ENCODE measurements around the gene JMJD4. TPM values are rescaled to one million over a fixed set of nuclear protein-coding genes. Genes with fewer than 3 reads are reported as not detected.
"Not testable (repeated sequence)": the region's sequence is repeated elsewhere in the genome, so short reads cannot be mapped to it uniquely, and the experiment has no call there.

JMJD4 gene
- total and polyA plus RNA-seq, 2 donors (not counting 3 experiments of a cell fraction or from before 2014, with no cell fraction given), result 17.3 to 31.2 TPM

DNA sequence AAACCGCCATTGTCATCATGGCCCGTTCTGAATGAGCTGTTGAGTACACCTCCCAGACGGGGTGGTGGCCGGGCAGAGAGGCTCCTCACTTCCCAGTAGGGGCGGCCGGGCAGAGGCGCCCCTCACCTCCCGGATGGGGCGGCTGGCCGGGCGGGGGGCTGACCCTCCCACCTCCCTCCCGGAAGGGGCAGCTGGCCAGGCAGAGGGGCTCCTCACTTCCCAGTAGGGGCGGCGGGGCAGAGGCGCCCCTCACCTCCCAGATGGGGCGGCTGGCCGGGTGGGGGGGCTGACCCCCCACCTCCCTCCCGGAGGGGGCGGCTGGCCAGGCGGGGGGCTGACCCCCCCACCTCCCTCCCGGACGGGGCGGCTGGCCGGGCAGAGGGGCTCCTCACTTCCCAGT is 24.6 kb downstream of the JMJD4 start:
- POLR2A ChIA-PET; FAIRE-seq; dilution Hi-C loops (cut with MboI; ENCODE audit: extremely low pct_ligation_motif_present, low sequenced_read_pairs): not testable (repeated sequence)

DNA sequence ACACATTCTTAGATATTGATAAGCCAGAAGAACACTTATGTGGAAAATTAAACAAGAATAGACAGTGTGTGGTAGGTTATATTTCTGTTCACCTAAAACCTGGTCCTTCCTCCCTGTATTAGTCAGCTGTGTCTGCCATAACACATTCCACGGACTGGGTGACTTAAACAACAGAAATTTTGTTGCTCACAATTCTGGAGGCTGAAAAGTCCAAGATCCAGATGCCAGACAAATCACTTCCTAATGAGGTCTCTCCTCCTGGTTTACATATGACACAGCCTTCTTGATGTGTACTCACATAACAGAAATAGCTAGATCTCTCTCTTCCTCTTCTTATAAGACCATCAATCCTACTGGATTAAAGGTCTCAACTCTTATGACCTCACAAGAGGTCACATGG is 25.7 kb downstream of the JMJD4 start:
- H3K4me1 ChIP-seq (ENCODE audit: control insufficient read depth, extremely low read depth, insufficient read depth, low read length), result no peaks in the 10 kb centered on the region
- H2AFZ ChIP-seq (ENCODE audit: low read depth, low read length), result no peak overlapping the region
- H3K9ac ChIP-seq (replicated peaks; ENCODE audit: extremely low read depth, insufficient read depth, low read length), result no peak overlapping the region
- H3K9me3 ChIP-seq (replicated peaks; ENCODE audit: control insufficient read depth, insufficient read depth, low read length), result no peaks in the 10 kb centered on the region
- POLR2A ChIA-PET, result no interaction called here
- no peak overlapping the region for H3K27ac ChIP-seq (ENCODE audit: insufficient read depth, low read depth, low read length)
- FAIRE-seq, result no peak
- BruUV-seq (replicated peaks), result no TSS peak
- DNase-seq (ENCODE audit: low read depth, low spot score), result no peak
- no peaks in the 10 kb centered on the region for H3K36me3 ChIP-seq (ENCODE audit: control insufficient read depth in 2 of 2, extremely low read depth in 1 of 2, insufficient read depth in 2 of 2, low read length in 2 of 2)
- H3K9me1 ChIP-seq (replicated peaks; ENCODE audit: control insufficient read depth, extremely low read depth, insufficient read depth, low read length), result no peaks in the 10 kb centered on the region
- H3K4me2 ChIP-seq (ENCODE audit: insufficient read depth, low read length), result no peak overlapping the region
- no peaks in the 10 kb centered on the region for H3K79me2 ChIP-seq (ENCODE audit: control insufficient read depth, insufficient read depth, low read length)
- H3K4me3 ChIP-seq (replicated peaks in 1 of 3; ENCODE audit: insufficient read depth in 1 of 3, low read depth in 1 of 3, low read length in 3 of 3), result no peak overlapping the region
- CTCF ChIA-PET, result no interaction called here
- H4K20me1 ChIP-seq (replicated peaks; ENCODE audit: control insufficient read depth, extremely low read depth, insufficient read depth, low read length), result no peaks in the 10 kb centered on the region
- TF ChIP-seq, protein P1, sequence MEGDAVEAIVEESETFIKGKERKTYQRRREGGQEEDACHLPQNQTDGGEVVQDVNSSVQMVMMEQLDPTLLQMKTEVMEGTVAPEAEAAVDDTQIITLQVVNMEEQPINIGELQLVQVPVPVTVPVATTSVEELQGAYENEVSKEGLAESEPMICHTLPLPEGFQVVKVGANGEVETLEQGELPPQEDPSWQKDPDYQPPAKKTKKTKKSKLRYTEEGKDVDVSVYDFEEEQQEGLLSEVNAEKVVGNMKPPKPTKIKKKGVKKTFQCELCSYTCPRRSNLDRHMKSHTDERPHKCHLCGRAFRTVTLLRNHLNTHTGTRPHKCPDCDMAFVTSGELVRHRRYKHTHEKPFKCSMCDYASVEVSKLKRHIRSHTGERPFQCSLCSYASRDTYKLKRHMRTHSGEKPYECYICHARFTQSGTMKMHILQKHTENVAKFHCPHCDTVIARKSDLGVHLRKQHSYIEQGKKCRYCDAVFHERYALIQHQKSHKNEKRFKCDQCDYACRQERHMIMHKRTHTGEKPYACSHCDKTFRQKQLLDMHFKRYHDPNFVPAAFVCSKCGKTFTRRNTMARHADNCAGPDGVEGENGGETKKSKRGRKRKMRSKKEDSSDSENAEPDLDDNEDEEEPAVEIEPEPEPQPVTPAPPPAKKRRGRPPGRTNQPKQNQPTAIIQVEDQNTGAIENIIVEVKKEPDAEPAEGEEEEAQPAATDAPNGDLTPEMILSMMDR (IDR thresholded peaks at IDR 0.05; ENCODE audit: extremely low read depth in 1 of 2, insufficient read depth in 1 of 2, low read depth in 1 of 2, low read length in 2 of 2), result no peak
- TF ChIP-seq JUN (IDR thresholded peaks at IDR 0.05; ENCODE audit: borderline replicate concordance, insufficient read depth, insufficient read length, low read depth) (no peak), MYC (IDR thresholded peaks at IDR 0.05; ENCODE audit: low read depth, low read length) (no peak), GATA2 (IDR thresholded peaks at IDR 0.05; ENCODE audit: insufficient read depth, insufficient read length, low read depth, low read length) (no peak), POLR2AphosphoS5 (IDR thresholded peaks at IDR 0.05; ENCODE audit: insufficient read depth, low read depth, low read length) (no peak), EZH2 (IDR thresholded peaks at IDR 0.05; ENCODE audit: borderline replicate concordance, low read depth, low read length, severe bottlenecking) (no peak), FOS (IDR thresholded peaks at IDR 0.05; ENCODE audit: borderline replicate concordance, insufficient read depth, low read length) (no peak), POLR2A (IDR thresholded peaks at IDR 0.05; ENCODE audit: low read depth, low read length) (no peak)
- TF ChIP-seq, protein P2, sequence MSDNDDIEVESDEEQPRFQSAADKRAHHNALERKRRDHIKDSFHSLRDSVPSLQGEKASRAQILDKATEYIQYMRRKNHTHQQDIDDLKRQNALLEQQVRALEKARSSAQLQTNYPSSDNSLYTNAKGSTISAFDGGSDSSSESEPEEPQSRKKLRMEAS (IDR thresholded peaks at IDR 0.05; ENCODE audit: insufficient read depth, insufficient read length), result no peak
- intact Hi-C loops (cut with micrococcal nuclease) (no loop called here), dilution Hi-C loops (cut with MboI; ENCODE audit: extremely low pct_ligation_motif_present, low sequenced_read_pairs) (no loop called here)
- no peaks in the 10 kb centered on the region for H3K27me3 ChIP-seq (ENCODE audit: control insufficient read depth in 2 of 2, insufficient read depth in 2 of 2, low read length in 2 of 2)

More for the DNA sequence above, 24.6 kb downstream of the JMJD4 start:
- H3K4me3 ChIP-seq (replicated peaks in 1 of 3; ENCODE audit: insufficient read depth in 1 of 3, low read depth in 1 of 3, low read length in 3 of 3); H3K4me1 ChIP-seq (ENCODE audit: control insufficient read depth, extremely low read depth, insufficient read depth, low read length); H2AFZ ChIP-seq (ENCODE audit: low read depth, low read length); H3K36me3 ChIP-seq (ENCODE audit: control insufficient read depth in 2 of 2, extremely low read depth in 1 of 2, insufficient read depth in 2 of 2, low read length in 2 of 2); H3K9me3 ChIP-seq (replicated peaks; ENCODE audit: control insufficient read depth, insufficient read depth, low read length); H3K9ac ChIP-seq (replicated peaks; ENCODE audit: extremely low read depth, insufficient read depth, low read length); intact Hi-C loops (cut with micrococcal nuclease); H3K79me2 ChIP-seq (ENCODE audit: control insufficient read depth, insufficient read depth, low read length); H4K20me1 ChIP-seq (replicated peaks; ENCODE audit: control insufficient read depth, extremely low read depth, insufficient read depth, low read length); H3K27me3 ChIP-seq (ENCODE audit: control insufficient read depth in 2 of 2, insufficient read depth in 2 of 2, low read length in 2 of 2); H3K9me1 ChIP-seq (replicated peaks; ENCODE audit: control insufficient read depth, extremely low read depth, insufficient read depth, low read length); CTCF ChIA-PET; H3K27ac ChIP-seq (ENCODE audit: insufficient read depth, low read depth, low read length); DNase-seq (ENCODE audit: low read depth, low spot score); H3K4me2 ChIP-seq (ENCODE audit: insufficient read depth, low read length); BruUV-seq (replicated peaks): not testable (repeated sequence)

Data from endothelial cell of umbilical vein (primary cell).